HG02973 (cell line): ENCODE data around the gene CRTC1.

Experiments
- ATAC-seq: cut with Tn5 transposase; IDR thresholded peaks from one replicate; pipeline ENCODE4 v1.9.1; 2021; ENCODE audit warnings: moderate library complexity; ENCODE audit not compliant: unreplicated experiment

Gene CRTC1

DNA sequence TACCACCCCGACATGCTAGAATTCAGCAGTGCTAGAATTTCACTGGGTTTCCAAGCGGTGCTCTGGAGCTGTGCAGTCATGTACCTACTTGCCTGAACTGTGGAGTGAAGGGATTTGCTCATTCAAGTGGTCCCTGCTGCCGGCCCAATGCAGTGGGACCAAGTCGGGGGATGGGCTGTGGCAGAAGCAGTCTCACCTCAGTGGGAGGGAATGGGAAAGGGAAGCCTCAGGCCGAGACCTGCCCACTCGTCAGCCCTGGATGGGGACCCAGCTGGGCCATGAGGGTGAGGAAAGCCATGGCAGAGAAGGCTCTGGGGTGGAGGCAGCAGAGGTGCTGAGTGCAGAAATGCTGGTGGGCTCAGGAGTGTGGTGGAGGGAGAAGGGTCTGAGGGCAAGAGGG is 31.7 kb upstream of the CRTC1 start:
- ATAC-seq = no peak

- ATAC-seq = no peak
Measured at GRCh38 chr19:18653853-18654252, 29.6 kb upstream of the CRTC1 start.

GRCh38 chr19:18654469-18654868 is 29.0 kb upstream of the CRTC1 start:
- ATAC-seq = no peak

DNA sequence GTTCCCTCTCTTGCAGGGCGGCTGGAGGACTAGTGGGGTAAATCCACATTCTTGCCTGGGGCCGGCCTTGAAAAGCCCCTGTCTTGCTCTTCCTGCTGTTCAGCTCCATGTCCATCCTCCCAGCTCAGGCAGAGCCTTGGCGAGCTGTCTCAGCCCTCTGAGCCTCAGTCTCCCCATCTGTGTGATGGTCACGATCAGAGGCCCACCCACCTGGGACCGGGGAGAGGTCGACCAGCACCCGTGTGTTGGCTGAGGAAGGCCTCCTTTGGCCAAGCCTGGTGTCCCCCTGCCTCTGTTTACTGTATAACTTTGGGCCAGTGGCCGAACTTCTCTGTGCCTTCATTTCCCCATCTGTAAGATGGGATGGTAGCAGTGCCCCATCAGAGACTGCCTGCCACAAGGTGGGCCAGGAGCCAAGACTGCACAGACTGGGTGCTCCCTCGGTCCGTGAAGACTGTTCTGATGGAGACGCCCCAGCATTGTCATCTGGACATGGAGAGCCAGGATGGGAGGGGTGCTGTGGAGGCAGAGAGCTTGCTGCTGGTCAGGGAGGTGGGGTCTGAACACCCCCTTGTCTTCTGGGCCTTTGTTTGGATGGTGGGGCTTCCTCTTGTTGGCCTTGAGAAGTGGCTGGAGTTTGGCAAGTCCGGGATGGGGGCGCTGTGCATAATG is 28.2 kb upstream of the CRTC1 start:
- no peak for ATAC-seq

DNA sequence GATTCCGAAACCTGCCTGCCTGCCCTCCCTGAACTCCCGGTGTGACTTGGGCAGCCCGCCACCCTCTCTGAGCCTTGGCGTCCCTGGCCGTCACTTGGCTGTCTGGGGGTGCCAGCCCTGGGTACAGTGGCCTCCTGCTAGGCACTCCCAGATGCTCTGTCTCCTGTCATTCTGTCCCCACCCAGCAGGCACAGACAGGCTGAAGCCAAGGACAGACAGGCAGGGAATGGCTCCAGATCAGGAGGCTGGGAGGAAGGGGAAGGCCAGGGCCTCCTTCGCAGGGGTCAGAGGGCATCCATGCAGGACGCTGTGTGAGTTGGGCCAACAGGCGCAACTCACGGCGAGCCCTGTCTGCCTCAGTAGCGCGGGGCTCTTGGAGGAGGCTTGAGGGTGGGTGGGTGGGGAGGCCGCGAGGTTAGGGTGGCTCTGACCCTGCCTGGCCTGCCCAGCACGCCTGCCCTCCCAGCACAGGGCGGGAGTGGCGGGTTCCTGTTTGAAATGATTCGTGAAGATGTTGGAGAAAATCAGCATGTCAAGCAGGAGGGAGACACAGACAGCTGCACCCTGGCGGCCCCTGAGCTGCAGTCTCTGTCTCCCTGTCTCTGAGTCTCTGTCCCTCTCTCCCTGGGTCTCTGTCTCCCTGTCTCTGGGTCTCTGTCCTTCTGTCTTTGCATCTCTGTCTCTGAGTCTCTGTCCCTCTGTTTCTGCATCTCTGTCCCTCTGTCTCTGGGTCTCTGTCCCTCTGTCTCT is 27.0 kb upstream of the CRTC1 start:
- ATAC-seq = no peak

DNA sequence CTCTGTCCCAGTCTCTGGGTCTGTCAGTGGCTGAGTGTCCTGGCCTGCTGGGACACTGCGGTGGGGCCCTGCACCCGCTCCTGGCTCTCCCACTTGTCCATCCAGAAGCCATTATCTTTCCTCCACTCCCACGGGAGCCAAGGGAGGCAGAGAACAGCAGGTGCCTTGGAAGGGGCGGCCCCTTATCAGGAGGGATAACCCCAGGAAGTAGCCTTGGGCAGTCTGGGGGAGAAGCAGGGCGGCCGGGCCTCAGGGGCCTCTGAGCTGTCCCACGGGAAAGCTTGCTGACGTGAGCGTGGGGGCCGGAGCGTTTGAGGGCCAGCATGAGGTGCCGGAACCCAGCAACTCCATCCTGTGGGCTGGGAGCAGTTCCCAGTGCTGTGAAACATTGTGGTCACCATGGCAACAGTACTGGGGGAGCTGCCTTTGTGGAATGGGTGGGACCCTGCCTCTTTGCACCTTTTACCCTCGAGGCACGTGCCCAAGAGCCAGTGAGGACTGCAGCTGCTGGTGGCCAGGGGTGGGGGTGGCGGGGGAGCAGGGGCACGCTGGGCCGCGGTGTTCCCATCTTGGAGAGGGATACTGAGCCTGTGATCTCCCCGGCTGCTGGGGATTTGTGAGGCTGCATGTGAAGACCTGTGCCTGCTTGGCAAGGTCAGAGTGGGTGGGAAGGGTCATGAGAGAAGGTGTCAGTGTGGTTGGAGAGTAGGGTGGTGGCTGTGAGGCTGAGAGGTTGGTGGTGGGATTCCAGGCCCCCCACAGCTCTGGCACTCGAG is 25.7 kb upstream of the CRTC1 start:
- no peak for ATAC-seq

- no peak for ATAC-seq
Measured at GRCh38 chr19:18658366-18658855, 25.1 kb upstream of the CRTC1 start.

DNA sequence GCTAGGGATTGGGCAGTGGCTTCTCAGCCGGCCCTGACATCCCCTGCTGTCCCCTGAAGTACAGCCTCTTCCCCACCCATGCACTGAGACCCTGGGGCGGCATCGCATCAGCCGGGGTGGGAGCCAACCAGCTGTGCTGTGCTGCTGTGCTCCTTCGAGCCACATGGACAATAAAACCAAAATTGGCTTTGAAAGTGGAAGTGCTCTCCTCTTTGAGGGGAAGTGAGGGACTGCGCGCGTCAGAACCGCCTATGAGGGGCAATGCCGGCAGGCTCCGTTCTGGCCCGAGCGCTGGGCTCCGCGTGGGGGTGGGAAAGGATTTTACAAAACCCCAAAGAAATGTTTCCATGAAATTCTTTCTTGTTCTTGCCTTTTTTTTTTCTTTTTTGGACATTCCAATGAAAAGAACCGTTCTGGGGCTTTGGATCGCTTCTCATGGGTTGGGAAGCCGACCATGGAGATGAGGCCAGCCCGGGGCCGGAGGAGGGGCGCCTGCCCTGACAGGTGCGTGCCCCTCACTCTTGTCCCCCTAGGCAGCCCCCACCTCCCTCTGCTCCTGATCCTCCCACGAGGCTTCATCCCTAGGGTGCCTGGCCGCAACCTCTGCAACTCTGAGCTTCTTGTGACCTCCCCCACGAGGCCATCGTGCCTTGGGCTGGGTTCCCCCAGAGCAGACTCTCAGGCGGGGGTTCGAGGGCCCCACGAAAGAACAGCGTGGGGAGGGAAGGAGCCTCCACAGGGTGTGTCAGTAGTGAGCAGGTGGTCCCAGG is 24.0 kb upstream of the CRTC1 start:
- no peak for ATAC-seq

DNA sequence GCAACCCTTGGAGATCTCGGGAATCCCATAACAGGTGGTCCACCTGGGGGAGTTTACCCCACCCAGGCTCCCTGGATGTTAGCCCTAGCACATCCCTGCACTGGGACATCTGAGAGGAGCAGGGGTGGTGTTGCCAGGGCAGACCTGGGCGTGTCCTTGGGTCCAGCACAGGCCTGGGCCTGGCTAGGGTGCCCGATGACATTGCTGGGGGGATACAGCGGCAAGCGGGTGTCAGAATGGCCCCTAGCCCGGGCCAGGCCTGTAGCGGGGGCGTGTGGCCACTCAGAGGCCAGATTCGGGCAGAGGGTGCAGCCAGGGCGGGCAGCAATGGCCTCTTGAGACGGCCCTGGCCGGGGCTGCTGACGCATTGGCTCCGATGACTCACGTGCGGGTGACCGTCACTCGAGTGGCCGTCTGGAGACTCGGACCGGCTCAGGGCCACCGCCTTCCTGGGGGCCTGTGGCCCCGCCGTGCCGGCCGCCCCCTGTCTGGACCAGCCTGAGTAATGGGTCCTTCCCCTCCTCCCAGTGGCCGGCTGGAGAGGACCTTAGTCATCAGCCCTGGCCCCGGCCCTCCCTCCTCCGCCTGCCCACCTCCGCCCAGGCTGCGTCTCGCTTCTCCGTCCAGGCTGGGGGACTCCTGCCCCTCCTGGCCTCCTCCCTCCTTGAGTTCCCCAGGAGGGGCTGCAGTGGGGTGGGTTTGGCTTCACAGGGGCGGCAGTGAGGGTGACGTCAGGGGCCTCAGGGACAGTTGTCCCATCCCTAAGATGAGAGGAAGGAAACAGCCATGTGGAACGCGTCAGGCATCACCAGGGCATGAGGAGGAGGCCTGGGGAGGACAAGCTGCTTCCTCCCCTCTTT is 23.2 kb upstream of the CRTC1 start:
- ATAC-seq = no peak

GRCh38 chr19:18660939-18661670 is 22.4 kb upstream of the CRTC1 start:
- no peak for ATAC-seq

DNA sequence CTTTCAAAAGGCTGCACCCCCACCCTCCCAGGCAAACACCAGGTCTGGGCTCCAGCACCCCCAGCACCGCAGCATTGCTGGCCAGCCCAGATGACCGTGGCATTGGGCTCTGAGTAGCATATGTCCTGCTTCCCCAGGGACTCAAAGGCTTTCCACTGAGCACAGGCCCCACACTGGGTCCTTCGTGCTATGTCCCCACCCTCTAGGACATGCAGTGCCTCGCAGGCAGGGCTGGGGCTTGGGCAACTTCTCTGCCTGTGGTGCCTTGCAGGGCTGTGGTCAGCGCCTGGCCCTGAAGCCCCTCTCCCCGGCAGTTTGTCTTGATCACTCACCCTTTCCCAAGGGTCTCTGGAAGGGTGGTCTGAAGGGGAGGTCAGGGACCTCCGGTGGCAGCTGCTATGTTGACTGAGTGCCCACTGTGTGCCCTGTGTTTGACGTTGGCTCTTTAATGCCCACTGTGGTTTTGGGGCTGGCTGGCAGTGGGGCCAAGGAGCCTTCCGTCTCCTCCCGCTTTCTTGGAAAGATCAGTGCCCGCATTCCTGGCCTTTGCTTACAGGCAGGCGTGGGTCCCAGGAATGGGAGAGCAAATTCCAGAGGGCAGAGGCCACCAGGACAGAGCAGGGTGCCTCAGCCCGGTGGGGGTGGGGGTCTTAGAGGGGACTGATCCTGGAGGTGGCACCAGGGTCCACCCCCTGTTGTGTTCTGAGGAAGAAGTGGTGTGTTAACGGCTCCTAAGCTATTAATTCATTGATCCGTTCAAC is 20.3 kb upstream of the CRTC1 start:
- no peak for ATAC-seq

GRCh38 chr19:18663940-18664530 is 19.4 kb upstream of the CRTC1 start:
- no peak for ATAC-seq

GRCh38 chr19:18665771-18666202 is 17.7 kb upstream of the CRTC1 start:
- no peak for ATAC-seq

DNA sequence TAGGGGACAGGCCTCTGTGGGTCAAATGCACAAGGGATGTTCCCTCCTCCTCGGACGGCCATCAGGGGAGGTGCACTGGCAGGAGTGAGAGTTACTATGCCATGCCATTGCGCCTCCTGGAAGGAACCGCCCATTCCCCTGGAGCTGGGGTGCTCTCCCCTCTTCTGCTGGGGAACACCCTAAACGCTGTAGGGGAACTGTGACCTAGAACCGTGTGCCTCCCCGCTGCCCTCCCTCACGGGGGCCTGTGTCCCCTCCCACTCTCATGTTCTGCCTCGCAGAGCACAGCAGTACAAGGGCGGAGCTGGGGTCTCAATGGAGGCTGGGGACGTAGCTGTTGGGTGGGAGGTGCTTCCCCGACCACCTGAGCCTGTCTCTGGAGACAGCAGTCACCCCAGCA is 17.2 kb upstream of the CRTC1 start:
- no peak for ATAC-seq

GRCh38 chr19:18666784-18667183 is 16.7 kb upstream of the CRTC1 start:
- ATAC-seq = no peak

DNA sequence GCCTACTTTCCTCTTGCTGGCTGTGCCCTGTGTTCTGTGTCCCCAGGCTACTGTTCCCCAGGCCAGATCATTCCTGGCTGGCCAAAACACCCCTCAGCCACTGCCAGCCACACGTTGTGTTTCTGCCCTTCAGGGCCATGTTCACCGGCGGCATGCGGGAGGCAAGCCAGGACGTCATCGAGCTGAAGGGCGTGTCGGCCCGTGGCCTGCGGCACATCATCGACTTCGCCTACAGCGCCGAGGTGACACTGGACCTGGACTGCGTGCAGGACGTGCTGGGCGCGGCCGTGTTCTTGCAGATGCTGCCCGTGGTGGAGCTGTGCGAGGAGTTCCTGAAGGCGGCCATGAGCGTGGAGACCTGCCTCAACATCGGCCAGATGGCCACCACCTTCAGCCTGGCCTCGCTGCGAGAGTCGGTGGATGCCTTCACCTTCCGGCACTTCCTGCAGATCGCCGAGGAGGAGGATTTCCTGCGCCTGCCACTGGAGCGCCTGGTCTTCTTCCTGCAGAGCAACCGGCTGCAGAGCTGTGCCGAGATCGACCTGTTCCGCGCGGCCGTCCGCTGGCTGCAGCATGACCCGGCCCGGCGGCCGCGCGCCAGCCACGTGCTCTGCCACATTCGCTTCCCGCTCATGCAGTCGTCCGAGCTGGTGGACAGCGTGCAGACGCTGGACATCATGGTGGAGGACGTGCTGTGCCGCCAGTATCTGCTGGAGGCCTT is 15.8 kb upstream of the CRTC1 start:
- ATAC-seq = no peak

- ATAC-seq = no peak
Measured at GRCh38 chr19:18668252-18668631, 15.2 kb upstream of the CRTC1 start.
